Measurements from ENCODE around the gene CCSER1.

CCSER1 gene

GRCh38 chr4:91436556-91436955, 1309.4 kb downstream of the CCSER1 start:
- Histone ChIP-seq H3K4me3 (ENCODE audit: low read length, poor library complexity, severe bottlenecking) (no peak overlapping the region), H3K4me2 (ENCODE audit: low read depth, low read length, poor library complexity, severe bottlenecking) (no peak overlapping the region), H3K36me3 (ENCODE audit: insufficient read depth, low read length) (no peaks in the 10 kb centered on the region), H2AFZ (ENCODE audit: low read length) (no peak overlapping the region), H3K79me2 (ENCODE audit: insufficient read depth, low read length) (no peaks in the 10 kb centered on the region), H3K9ac (ENCODE audit: low read depth, low read length, poor library complexity, severe bottlenecking) (no peak overlapping the region), H3K27me3 (ENCODE audit: insufficient read depth, low read length, poor library complexity, severe bottlenecking) (no peaks in the 10 kb centered on the region), H3K4me1 (ENCODE audit: insufficient read depth, low read length, poor library complexity, severe bottlenecking) (no peaks in the 10 kb centered on the region), H3K9me3 (ENCODE audit: insufficient read depth, low read depth, low read length) (peaks cover 3% of the 10 kb centered on the region; the same call in 1 of the 2 replicates), H3F3A (ENCODE audit: low read depth) (no peaks in the 10 kb centered on the region), H3K9me2 (replicated peaks; ENCODE audit: low read depth, low read length) (no peaks in the 10 kb centered on the region), H4K20me1 (ENCODE audit: insufficient read depth, low read length, poor library complexity, severe bottlenecking) (no peaks in the 10 kb centered on the region)
- TF ChIP-seq EZH2phosphoT487 (IDR thresholded peaks at IDR 0.05; ENCODE audit: borderline replicate concordance) (no peak), CTCF (conservative IDR thresholded peaks at IDR 0.05; ENCODE audit: low read length) (no peak)

GRCh38 chr4:91447168-91447567, 1320.0 kb downstream of the CCSER1 start:
- Histone ChIP-seq H3K4me2 (ENCODE audit: low read depth, low read length, poor library complexity, severe bottlenecking) (no peak overlapping the region), H3K27me3 (ENCODE audit: insufficient read depth, low read length, poor library complexity, severe bottlenecking) (no peaks in the 10 kb centered on the region), H3K36me3 (ENCODE audit: insufficient read depth, low read length) (no peaks in the 10 kb centered on the region), H3K9me3 (ENCODE audit: insufficient read depth, low read depth, low read length) (no peaks in the 10 kb centered on the region), H3F3A (ENCODE audit: low read depth) (no peaks in the 10 kb centered on the region), H4K20me1 (ENCODE audit: insufficient read depth, low read length, poor library complexity, severe bottlenecking) (no peaks in the 10 kb centered on the region), H2AFZ (ENCODE audit: low read length) (no peak overlapping the region), H3K9me2 (replicated peaks; ENCODE audit: low read depth, low read length) (no peaks in the 10 kb centered on the region), H3K4me3 (ENCODE audit: low read length, poor library complexity, severe bottlenecking) (no peak overlapping the region), H3K4me1 (ENCODE audit: insufficient read depth, low read length, poor library complexity, severe bottlenecking) (no peaks in the 10 kb centered on the region), H3K79me2 (ENCODE audit: insufficient read depth, low read length) (no peaks in the 10 kb centered on the region), H3K9ac (ENCODE audit: low read depth, low read length, poor library complexity, severe bottlenecking) (no peak overlapping the region)
- no peak for TF ChIP-seq EZH2phosphoT487 (IDR thresholded peaks at IDR 0.05; ENCODE audit: borderline replicate concordance)
- no peak for TF ChIP-seq CTCF (conservative IDR thresholded peaks at IDR 0.05; ENCODE audit: low read length)

- H2AFZ ChIP-seq (ENCODE audit: low read length): no peak overlapping the region
- no peaks in the 10 kb centered on the region for H3K79me2 ChIP-seq (ENCODE audit: insufficient read depth, low read length)
- no peaks in the 10 kb centered on the region for H3K27me3 ChIP-seq (ENCODE audit: insufficient read depth, low read length, poor library complexity, severe bottlenecking)
- no peak for TF ChIP-seq CTCF (conservative IDR thresholded peaks at IDR 0.05; ENCODE audit: low read length)
- TF ChIP-seq EZH2phosphoT487 (IDR thresholded peaks at IDR 0.05; ENCODE audit: borderline replicate concordance): no peak
- no peaks in the 10 kb centered on the region for H3K36me3 ChIP-seq (ENCODE audit: insufficient read depth, low read length)
- H3K4me1 ChIP-seq (ENCODE audit: insufficient read depth, low read length, poor library complexity, severe bottlenecking): no peaks in the 10 kb centered on the region
- H3K4me2 ChIP-seq (ENCODE audit: low read depth, low read length, poor library complexity, severe bottlenecking): no peak overlapping the region
- no peak overlapping the region for H3K4me3 ChIP-seq (ENCODE audit: low read length, poor library complexity, severe bottlenecking)
- H3F3A ChIP-seq (ENCODE audit: low read depth): no peaks in the 10 kb centered on the region
- H3K9me3 ChIP-seq (ENCODE audit: insufficient read depth, low read depth, low read length): no peaks in the 10 kb centered on the region
- H4K20me1 ChIP-seq (ENCODE audit: insufficient read depth, low read length, poor library complexity, severe bottlenecking): no peaks in the 10 kb centered on the region
- H3K9ac ChIP-seq (ENCODE audit: low read depth, low read length, poor library complexity, severe bottlenecking): no peak overlapping the region
- H3K9me2 ChIP-seq (replicated peaks; ENCODE audit: low read depth, low read length): no peaks in the 10 kb centered on the region
These were observed 1321.6 kb downstream of the CCSER1 start for GRCh38 chr4:91448668-91449330.

All from Loucy (cell line).